ENCODE results near the gene SPATA24. TPM values are rescaled to one million over a fixed set of nuclear protein-coding genes. Genes with fewer than 3 reads are reported as not detected.
A peak's percentile ranks its signal among the peaks of the same experiment; 100 is the strongest.

Gene SPATA24
- total and polyA plus RNA-seq, 2 of the 13 experiments (the other 11 are each of a cell fraction or from before 2014, with no cell fraction given) = 6.0 to 11.1 TPM

DNA sequence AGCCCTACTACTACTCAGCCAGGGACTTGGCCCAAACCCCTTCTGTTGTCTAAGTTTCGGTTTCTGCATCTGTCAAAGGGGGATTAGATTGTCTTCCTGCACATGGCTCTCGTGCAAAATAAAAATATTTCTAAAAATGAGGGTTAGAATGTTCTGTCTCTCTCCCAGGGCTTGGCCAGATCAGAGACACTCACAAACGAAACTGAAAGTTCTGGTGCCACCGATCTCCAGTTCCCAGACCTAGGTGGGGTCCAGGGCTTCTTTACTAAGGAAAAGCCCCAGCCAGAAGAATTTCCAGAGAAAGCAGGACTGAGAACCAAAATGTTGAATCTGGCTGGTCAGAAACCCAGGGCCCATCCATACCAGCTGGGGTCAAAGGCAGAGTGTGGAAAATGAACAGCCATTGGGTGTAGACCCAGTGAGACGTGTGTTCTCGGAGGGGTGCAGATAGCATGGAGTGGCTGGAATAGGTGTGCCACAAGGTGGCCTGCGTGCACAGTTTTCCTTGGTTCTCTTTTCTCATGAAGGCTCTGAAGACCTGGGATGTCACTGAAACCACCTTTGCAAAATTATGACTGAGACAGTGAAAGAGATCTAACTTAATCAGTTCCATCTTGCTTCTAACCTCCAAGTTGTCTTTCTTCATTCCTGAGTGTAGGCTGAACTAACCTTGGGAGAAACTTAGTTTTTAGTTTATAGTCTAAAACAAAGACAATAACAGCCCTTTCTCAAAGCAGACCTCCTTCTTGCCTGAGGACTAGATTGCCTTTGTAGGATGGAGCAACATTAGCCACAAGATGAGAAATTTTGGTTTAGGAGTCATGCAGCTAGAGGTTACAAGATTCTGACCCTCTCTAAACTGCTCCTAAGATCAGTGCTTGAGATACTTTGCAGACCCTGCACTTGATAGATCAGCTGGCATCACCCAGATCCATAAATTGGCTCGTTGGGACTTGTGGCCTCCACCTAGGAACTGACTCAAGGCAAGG lies 18.5 kb downstream of the SPATA24 start (continued):
- TF ChIP-seq HNRNPL (IDR thresholded peaks at IDR 0.05; ENCODE audit: low read depth, low read length) (no peak), TBP (CRISPR knock-in tag; IDR thresholded peaks at IDR 0.05) (no peak), NPAS2 (CRISPR knock-in tag; IDR thresholded peaks at IDR 0.05; ENCODE audit: borderline replicate concordance) (no peak), ZNF737 (CRISPR knock-in tag; IDR thresholded peaks at IDR 0.05; ENCODE audit: borderline replicate concordance) (no peak), ZNF589 (CRISPR knock-in tag; conservative IDR thresholded peaks at IDR 0.05) (no peak), MIER2 (CRISPR knock-in tag; IDR thresholded peaks at IDR 0.05) (no peak), TBL1XR1 (IDR thresholded peaks at IDR 0.05; ENCODE audit: borderline replicate concordance, low read length, partially characterized antibody) (no peak), HOXA7 (CRISPR knock-in tag; IDR thresholded peaks at IDR 0.05) (no peak), SKI (IDR thresholded peaks at IDR 0.05; ENCODE audit: partially characterized antibody) (no peak), SP1 (IDR thresholded peaks at IDR 0.05) (no peak), SP1 (CRISPR knock-in tag; IDR thresholded peaks at IDR 0.05) (no peak), KLF6 (CRISPR knock-in tag; IDR thresholded peaks at IDR 0.05) (no peak), RARA (CRISPR knock-in tag; IDR thresholded peaks at IDR 0.05) (peak; percentile 37; the same call in 1 of the 2 replicates), SOX5 (CRISPR knock-in tag; IDR thresholded peaks at IDR 0.05; ENCODE audit: borderline replicate concordance) (0 out of 2 replicates have a peak, but pooled peaks have one; percentile 26), ZKSCAN1 (IDR thresholded peaks at IDR 0.05; ENCODE audit: low read length) (no peak), SETDB1 (CRISPR knock-in tag; IDR thresholded peaks at IDR 0.05; ENCODE audit: borderline replicate concordance) (no peak), ZNF646 (CRISPR knock-in tag; IDR thresholded peaks at IDR 0.05) (no peak), ZC3H4 (CRISPR knock-in tag; IDR thresholded peaks at IDR 0.05; ENCODE audit: borderline replicate concordance) (no peak), REL (CRISPR knock-in tag; conservative IDR thresholded peaks at IDR 0.05) (no peak), TRIM24 (CRISPR knock-in tag; IDR thresholded peaks at IDR 0.05) (no peak), HIVEP1 (CRISPR knock-in tag; IDR thresholded peaks at IDR 0.05) (no peak)
- TF ChIP-seq, protein P1, sequence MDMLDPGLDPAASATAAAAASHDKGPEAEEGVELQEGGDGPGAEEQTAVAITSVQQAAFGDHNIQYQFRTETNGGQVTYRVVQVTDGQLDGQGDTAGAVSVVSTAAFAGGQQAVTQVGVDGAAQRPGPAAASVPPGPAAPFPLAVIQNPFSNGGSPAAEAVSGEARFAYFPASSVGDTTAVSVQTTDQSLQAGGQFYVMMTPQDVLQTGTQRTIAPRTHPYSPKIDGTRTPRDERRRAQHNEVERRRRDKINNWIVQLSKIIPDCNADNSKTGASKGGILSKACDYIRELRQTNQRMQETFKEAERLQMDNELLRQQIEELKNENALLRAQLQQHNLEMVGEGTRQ (IDR thresholded peaks at IDR 0.05; ENCODE audit: low read depth, low read length) = no peak
- TF ChIP-seq, protein P1 (CRISPR knock-in tag; IDR thresholded peaks at IDR 0.05; ENCODE audit: borderline replicate concordance) = no peak

All from HepG2 (cell line).